Thyroid gland (tissue), 4 donors: ENCODE results near the gene KMT2B. TPM values are rescaled to one million over a fixed set of nuclear protein-coding genes. Genes with fewer than 3 reads are reported as not detected.
"Not testable (repeated sequence)": the region's sequence is repeated elsewhere in the genome, so short reads cannot be mapped to it uniquely, and the experiment has no call there.

Source experiments
- DNase-seq, 2 donors: peaks; one replicate each; pipeline ENCODE4 v3.0.0-alpha.2; 2019
- H3K27ac ChIP-seq, 3 donors: fragments of 200-600 bp; sonication (generic); 1 replicate in 2 of 3; 2 replicates in 1 of 3; pipeline ENCODE4 v1.5.1; 2016 to 2019; ENCODE audit warnings: mild to moderate bottlenecking in 1 of 3, moderate library complexity in 1 of 3
- H3K27me3 ChIP-seq: fragments of 200-600 bp; sonication (generic); one replicate; pipeline ENCODE4 v1.5.1; 2019
- H3K36me3 ChIP-seq, 2 donors: fragments of 200-600 bp; sonication (generic); one replicate each; pipeline ENCODE4 v1.5.1; 2016 to 2019
- H3K4me1 ChIP-seq, 2 donors: fragments of 200-600 bp; sonication (generic); one replicate each; pipeline ENCODE4 v1.5.1; 2017 to 2019
- H3K4me3 ChIP-seq, 3 donors: fragments of 200-600 bp; sonication (generic); replicated peaks in 1 of 3; 1 replicate in 2 of 3; 2 replicates in 1 of 3; pipeline ENCODE4 v1.5.1; 2016; ENCODE audit warnings: mild to moderate bottlenecking in 1 of 3
- H3K9me3 ChIP-seq: fragments of 200-600 bp; sonication (generic); one replicate; pipeline ENCODE4 v1.5.1; 2017
- CTCF ChIP-seq, 6 experiments: fragments of 200-600 bp in 3 of 6; fragments of 450-650 bp in 3 of 6; sonication (generic) in 3 of 6; IDR thresholded peaks; one replicate each; pipeline ENCODE4 v1.5.1; 2016 to 2019; ENCODE audit warnings: antibody characterized with exemption in 6 of 6, mild to moderate bottlenecking in 2 of 6, inconsistent platforms in 1 of 6, moderate library complexity in 1 of 6
- POLR2A ChIP-seq, 2 donors: fragments of 450-650 bp; IDR thresholded peaks; one replicate each; pipeline ENCODE4 v1.6.1; 2017; ENCODE audit warnings: antibody characterized with exemption in 2 of 2, mild to moderate bottlenecking in 2 of 2, moderate library complexity in 1 of 2
- WGBS, 2 donors: methylation state at CpG; one replicate each; pipeline ENCODE4 v1.1.5; 2017; 5-methylcytosine and 5-hydroxymethylcytosine counted together
- intact Hi-C: fragments of 100-400 bp; cut with DNase I; formaldehyde crosslinking; loops from one replicate; pipeline ENCODE4 v1.15.1; 2023
- total RNA-seq, 4 donors: library from RNA; depleted of rRNA; stranded (reverse); fragments of >200 nt; gene quantifications; one replicate each; pipeline ENCODE4 v1.2.3, GENCODE V29; 2016

Gene KMT2B
- total RNA-seq, 4 donors from 2014 or later, result 12.4 to 29.4 (median 19.7) TPM

- no peaks in the 10 kb centered on the region for H3K27me3 ChIP-seq
- no peak overlapping the region for H3K4me3 ChIP-seq
- 94 to 95% methylated on average over 9 to 16 of the region's 16 CpGs for WGBS, 2 donors
- peaks cover 53% of the 10 kb centered on the region in 2 donors for H3K36me3 ChIP-seq
- no peak overlapping the region for H3K27ac ChIP-seq
- H3K9me3 ChIP-seq, result no peaks in the 10 kb centered on the region
- no peak for TF ChIP-seq POLR2A (IDR thresholded peaks at IDR 0.05)
- H3K4me1 ChIP-seq, result peaks cover 10 to 13% of the 10 kb centered on the region in 2 donors
- intact Hi-C loops, result no loop called here
- no peak for DNase-seq
These were observed 3.6 kb downstream of the KMT2B start for GRCh38 chr19:35721374-35721773.

GRCh38 chr19:35722461-35722860, 4.7 kb downstream of the KMT2B start:
- Histone ChIP-seq H3K4me1 (peaks cover 8 to 13% of the 10 kb centered on the region in 2 donors), H3K4me3 (no peak overlapping the region), H3K36me3 (peaks cover 63% of the 10 kb centered on the region in 2 donors), H3K27ac (no peak overlapping the region), H3K27me3 (no peaks in the 10 kb centered on the region), H3K9me3 (no peaks in the 10 kb centered on the region)
- TF ChIP-seq CTCF (IDR thresholded peaks at IDR 0.05) (no peak), POLR2A (IDR thresholded peaks at IDR 0.05) (no peak)
- DNase-seq, result no peak
- intact Hi-C loops, result no loop called here
- WGBS, 2 donors, result 93 to 99% methylated on average over 9 to 14 of the region's 14 CpGs

- 90 to 91% methylated on average over 14 to 15 of the region's 16 CpGs for whole genome bisulfite sequencing, 2 donors
- no peak for DNase-seq
- Histone ChIP-seq H3K4me1 (peaks cover 8 to 13% of the 10 kb centered on the region in 2 donors), H3K27me3 (no peaks in the 10 kb centered on the region), H3K9me3 (no peaks in the 10 kb centered on the region), H3K4me3 (no peak overlapping the region), H3K27ac (no peak overlapping the region), H3K36me3 (peaks cover 67% of the 10 kb centered on the region in 2 donors)
- TF ChIP-seq POLR2A (IDR thresholded peaks at IDR 0.05), result no peak
- no peak for TF ChIP-seq CTCF (IDR thresholded peaks at IDR 0.05)
- intact Hi-C loops, result no loop called here
These were observed 5.1 kb downstream of the KMT2B start for GRCh38 chr19:35722897-35723296.

- DNase-seq, result no peak
- H3K4me3 ChIP-seq, result no peak overlapping the region
- no peak for TF ChIP-seq POLR2A (IDR thresholded peaks at IDR 0.05)
- TF ChIP-seq CTCF (IDR thresholded peaks at IDR 0.05), result no peak
- H3K27me3 ChIP-seq, result no peaks in the 10 kb centered on the region
- H3K36me3 ChIP-seq, result peaks cover 75% of the 10 kb centered on the region in 2 donors
- intact Hi-C loops, result no loop called here
- no peaks in the 10 kb centered on the region for H3K9me3 ChIP-seq
- H3K27ac ChIP-seq, result no peak overlapping the region
- WGBS, 2 donors, result 95 to 97% methylated on average over 23 to 24 of the region's 24 CpGs
- H3K4me1 ChIP-seq, result peaks cover 7 to 12% of the 10 kb centered on the region in 2 donors
These were observed 5.9 kb downstream of the KMT2B start for GRCh38 chr19:35723671-35724070.

GRCh38 chr19:35724132-35724531, 6.3 kb downstream of the KMT2B start:
- H3K4me3 ChIP-seq, DNase-seq, H3K4me1 ChIP-seq, H3K9me3 ChIP-seq, H3K27ac ChIP-seq, H3K27me3 ChIP-seq, intact Hi-C loops: not testable (repeated sequence)
- 94 to 96% methylated on average over 7 of the region's 7 CpGs for WGBS, 2 donors
- peaks cover 79 to 80% of the 10 kb centered on the region in 2 donors for H3K36me3 ChIP-seq

- Histone ChIP-seq H3K36me3 (peaks cover 84% of the 10 kb centered on the region in 2 donors), H3K9me3 (no peaks in the 10 kb centered on the region), H3K4me3 (no peak overlapping the region), H3K27me3 (no peaks in the 10 kb centered on the region), H3K27ac (no peak overlapping the region), H3K4me1 (peaks cover 0 to 3% of the 10 kb centered on the region in 2 donors)
- intact Hi-C loops, result no loop called here
- WGBS, 2 donors, result 93 to 96% methylated on average over 12 of the region's 12 CpGs
- no peak for DNase-seq
- no peak for TF ChIP-seq CTCF (IDR thresholded peaks at IDR 0.05)
- no peak for TF ChIP-seq POLR2A (IDR thresholded peaks at IDR 0.05)
These were observed 6.8 kb downstream of the KMT2B start for GRCh38 chr19:35724560-35724959.
